K562 (cell line): ENCODE data around the gene FATE1. TPM values are rescaled to one million over a fixed set of nuclear protein-coding genes. Genes with fewer than 3 reads are reported as not detected.

Experiments
- ATAC-seq: fragments of 200-7000 bp; cut with Tn5 transposase; 3 replicates; pipeline ENCODE4 v1.9.1; 2020; ENCODE audit warnings: moderate library complexity
- BruUV-seq: library from RNA; stranded (reverse); fragments of 400-500 nt; replicated peaks from 2 replicates; lab custom pipeline; 2021; lab: Mats Ljungman, UMichigan
- CTCF ChIA-PET: fragments of 300-600 bp; formaldehyde crosslinking; extraction: SDS; loops from one replicate; lab custom pipeline; 2021; ENCODE audit warnings: low intra/inter-chr PET ratio; lab: Yijun Ruan, JAX
- POLR2A ChIA-PET: fragments of 300-600, 350-650 bp; sonication (Branson Sonifier 250); formaldehyde crosslinking; extraction: SDS; loops from one replicate; lab custom pipeline; 2021; ENCODE audit warnings: antibody characterized with exemption, inconsistent platforms; lab: Yijun Ruan, JAX
- DNase-seq, 4 experiments: peaks; one replicate each; pipeline versions ENCODE4 v3.0.0 to v3.0.0-alpha.2; 2011 to 2018; ENCODE audit warnings: low spot score in 3 of 4, mixed read lengths in 3 of 4; ENCODE audit errors: extremely low read depth in 1 of 4
- FAIRE-seq: peaks from 2 replicates; lab custom pipeline; 2011; peaks lifted over from hg19 to GRCh38; lab: Jason Lieb, UNC
- H2AFZ ChIP-seq: 2 replicates; pipeline ENCODE4 v1.6.0; 2011; ENCODE audit warnings: low read depth, low read length, control low read depth, inconsistent platforms
- H3K27ac ChIP-seq: fragments of 200-600 bp; 3 replicates; pipeline ENCODE4 v1.8.0; 2011; ENCODE audit warnings: low read depth, mild to moderate bottlenecking, control low read depth, inconsistent platforms, low read length, moderate library complexity, mixed read lengths; ENCODE audit errors: extremely low read depth
- H3K27me3 ChIP-seq, 2 experiments: fragments of 300-600 bp in 1 of 2; 2 replicates in 1 of 2; 3 replicates in 1 of 2; pipeline versions ENCODE4 v1.6.0 to v1.8.0; 2011; ENCODE audit warnings: inconsistent platforms in 2 of 2, low read length in 2 of 2, mild to moderate bottlenecking in 1 of 2, mixed read lengths in 1 of 2, moderate library complexity in 1 of 2; ENCODE audit not compliant: control insufficient read depth in 2 of 2, insufficient read depth in 2 of 2
- H3K36me3 ChIP-seq: fragments of 300-600 bp; 3 replicates; pipeline ENCODE4 v1.8.0; 2011; ENCODE audit warnings: mild to moderate bottlenecking, low read length, inconsistent platforms; ENCODE audit not compliant: control insufficient read depth, insufficient read depth
- H3K4me1 ChIP-seq, 2 experiments: fragments of 200-600 bp in 1 of 2; replicated peaks in 1 of 2; 2 replicates in 1 of 2; 3 replicates in 1 of 2; pipeline versions ENCODE4 v1.5.1 to v1.8.0; 2011; ENCODE audit warnings: inconsistent platforms in 2 of 2, low read length in 2 of 2, mild to moderate bottlenecking in 1 of 2, mixed read lengths in 1 of 2, moderate library complexity in 1 of 2; ENCODE audit not compliant: control insufficient read depth in 2 of 2, insufficient read depth in 2 of 2
- H3K4me2 ChIP-seq: 2 replicates; pipeline ENCODE4 v1.6.1; 2011; ENCODE audit warnings: low read length, control low read depth, inconsistent platforms, mixed read lengths; ENCODE audit not compliant: insufficient read depth
- H3K4me3 ChIP-seq: fragments of 200-600 bp; sonication (generic), shearing (Covaris generic); 2 replicates; pipeline ENCODE4 v1.5.1; 2016; ENCODE audit warnings: control low read depth, inconsistent platforms
- H3K79me2 ChIP-seq: fragments of 200-600 bp; 3 replicates; pipeline ENCODE4 v1.8.0; 2011; ENCODE audit warnings: low read length, inconsistent platforms; ENCODE audit not compliant: control insufficient read depth, insufficient read depth
- H3K9ac ChIP-seq, 2 experiments: 2 replicates each; pipeline versions ENCODE4 v1.6.0 to v1.6.1; 2011; ENCODE audit warnings: low read depth in 2 of 2, low read length in 2 of 2, control low read depth in 1 of 2, inconsistent platforms in 1 of 2, mild to moderate bottlenecking in 1 of 2, mixed read lengths in 1 of 2; ENCODE audit not compliant: insufficient read depth in 1 of 2
- H3K9me1 ChIP-seq: one replicate; pipeline ENCODE4 v1.6.0; 2011; ENCODE audit warnings: inconsistent platforms, mild to moderate bottlenecking, low read length, moderate library complexity; ENCODE audit not compliant: control insufficient read depth, insufficient read depth
- H3K9me3 ChIP-seq: replicated peaks from 2 replicates; pipeline ENCODE4 v1.5.1; 2011; ENCODE audit warnings: low read depth, low read length, inconsistent platforms; ENCODE audit not compliant: control insufficient read depth, insufficient read depth
- H4K20me1 ChIP-seq: replicated peaks from 2 replicates; pipeline ENCODE4 v1.6.1; 2011; ENCODE audit warnings: low read length, inconsistent platforms, mixed read lengths; ENCODE audit not compliant: control insufficient read depth, insufficient read depth
- ARNT ChIP-seq, 2 experiments: fragments of 450-650 bp; IDR thresholded peaks; 2 replicates each; pipeline ENCODE4 v1.6.1; 2016; ENCODE audit warnings: mild to moderate bottlenecking in 1 of 2
- CC2D1A ChIP-seq: fragments of 450-650 bp; IDR thresholded peaks from 2 replicates; pipeline ENCODE4 v1.6.1; 2017; ENCODE audit warnings: mild to moderate bottlenecking
- DNMT1 ChIP-seq: fragments of 450-650 bp; IDR thresholded peaks from 2 replicates; pipeline ENCODE4 v1.6.1; 2016; ENCODE audit warnings: antibody characterized with exemption, mild to moderate bottlenecking
- ETV1 ChIP-seq: fragments of 450-650 bp; conservative IDR thresholded peaks from 2 replicates; pipeline ENCODE4 v1.6.1; 2016; ENCODE audit warnings: missing genetic modification characterization, control low read depth, low read depth, missing compliant biosample characterization
- ILK ChIP-seq: fragments of 450-650 bp; IDR thresholded peaks from 2 replicates; pipeline ENCODE4 v1.6.1; 2016; ENCODE audit warnings: missing genetic modification characterization, low read depth, mild to moderate bottlenecking, missing compliant biosample characterization, moderate library complexity, borderline replicate concordance
- MYNN ChIP-seq, 2 experiments: sonication (generic); formaldehyde crosslinking in 1 of 2; IDR thresholded peaks; 2 replicates each; pipeline versions ENCODE4 v1.5.0 to v1.6.1; 2016 to 2020; ENCODE audit warnings: antibody characterized with exemption in 1 of 2, missing genetic modification reagents in 1 of 2
- NEUROD1 ChIP-seq: fragments of 150-350 bp; IDR thresholded peaks from 2 replicates; pipeline ENCODE4 v1.6.1; 2014; ENCODE audit warnings: borderline replicate concordance, low read length, low read depth; ENCODE audit not compliant: partially characterized antibody
- NR2C2 ChIP-seq, 2 experiments: fragments of 200-800 bp in 1 of 2; sonication (Bioruptor generic) in 1 of 2; sonication (generic) in 1 of 2; formaldehyde crosslinking in 1 of 2; IDR thresholded peaks; 2 replicates each; pipeline versions ENCODE4 v1.6.1 to v1.8.0; 2016 to 2022; ENCODE audit warnings: mild to moderate bottlenecking in 1 of 2, missing compliant biosample characterization in 1 of 2, missing genetic modification characterization in 1 of 2, missing genetic modification reagents in 1 of 2
- OTX1 ChIP-seq: fragments of 450-650 bp; formaldehyde crosslinking; IDR thresholded peaks from 2 replicates; pipeline ENCODE4 v1.4.0; 2022; ENCODE audit warnings: mild to moderate bottlenecking
- SMARCC2 ChIP-seq: fragments of 450-650 bp; IDR thresholded peaks from 2 replicates; pipeline ENCODE4 v1.6.1; 2017; ENCODE audit warnings: antibody characterized with exemption, moderate library complexity, mild to moderate bottlenecking, low read depth
- SP2 ChIP-seq: IDR thresholded peaks from 2 replicates; pipeline ENCODE4 v1.6.1; 2011; ENCODE audit warnings: mild to moderate bottlenecking, low read depth, low read length, moderate library complexity; ENCODE audit not compliant: poor library complexity, severe bottlenecking; ENCODE audit errors: extremely low read depth
- SRSF7 ChIP-seq: fragments of 200-400 bp; formaldehyde crosslinking; optimal IDR thresholded peaks from 2 replicates; pipeline ENCODE3; 2017; ENCODE audit warnings: mild to moderate bottlenecking, low read depth, low read length
- STAT6 ChIP-seq: sonication (generic); formaldehyde crosslinking; IDR thresholded peaks from 2 replicates; pipeline ENCODE4 v1.8.1; 2023; ENCODE audit warnings: mild to moderate bottlenecking, missing genetic modification reagents
- YY1 ChIP-seq, 3 experiments: IDR thresholded peaks; 2 replicates each; pipeline ENCODE4 v1.6.1; 2011; ENCODE audit warnings: low read length in 2 of 3, mild to moderate bottlenecking in 2 of 3, moderate library complexity in 2 of 3, borderline replicate concordance in 1 of 3, control low read depth in 1 of 3, low read depth in 1 of 3; ENCODE audit not compliant: insufficient read depth in 3 of 3, insufficient replicate concordance in 2 of 3, control insufficient read depth in 1 of 3, insufficient read length in 1 of 3; ENCODE audit errors: extremely low read depth in 1 of 3
- ZNF707 ChIP-seq: fragments of 250-450 bp; sonication (Bioruptor Pico); conservative IDR thresholded peaks from 2 replicates; pipeline ENCODE4 v1.8.0; 2022; ENCODE audit warnings: inconsistent platforms, mild to moderate bottlenecking, moderate library complexity
- ZNF77 ChIP-seq: fragments of 250-450 bp; sonication (Bioruptor Pico); IDR thresholded peaks from 2 replicates; pipeline ENCODE4 v1.5.0; 2020
- WGBS: fragments of 100-300 bp; shearing (Covaris generic); methylation state at CpG from one replicate; pipeline ENCODE4 v1.1.6; 2016; ENCODE audit warnings: low coverage, mixed read lengths; ENCODE audit not compliant: insufficient coverage; ENCODE audit errors: missing lambda C conversion rate; 5-methylcytosine and 5-hydroxymethylcytosine counted together
- in situ Hi-C: fragments of 300-500 bp; cut with MboI; formaldehyde crosslinking; loops from 4 replicates; pipeline ENCODE4 v1.15.0; 2018; ENCODE audit warnings: inconsistent platforms, mixed read lengths
- intact Hi-C: fragments of 100-400 bp; cut with micrococcal nuclease; formaldehyde crosslinking; loops from 2 replicates; pipeline ENCODE4 v1.14.2; 2022
- polyA plus RNA-seq, 8 experiments: library from polyadenylated mRNA; depleted of rRNA in 4 of 8; stranded (reverse) in 5 of 8; unstranded in 3 of 8; fragments of >200 nt; fragmentation: Nextera tagmentation in 2 of 8; fragmentation: Illumina TruSeq in 1 of 8; extraction: Ambion mirVana in 2 of 8; extraction: Trizol in 1 of 8; gene quantifications; 2 replicates each; pipeline versions ENCODE4 v1.2.1 to v1.2.3, GENCODE V29; 2011 to 2014; ENCODE audit warnings: inconsistent platforms in 1 of 8, missing spikeins in 1 of 8
- total RNA-seq, 7 experiments: library from RNA; depleted of rRNA in 6 of 7; stranded (reverse); fragments of >200 nt in 6 of 7; fragmentation: Illumina TruSeq in 2 of 7; extraction: Trizol in 2 of 7; gene quantifications; 2 replicates each; pipeline versions ENCODE4 v1.2.1 to v1.2.3, GENCODE V29; 2011 to 2021; ENCODE audit warnings: low replicate concordance in 1 of 7

Gene FATE1
- total and polyA plus RNA-seq, 9 of the 15 experiments (the other 6 are each of a cell fraction or from before 2014, with no cell fraction given): not detected

- POLR2A ChIA-PET: no interaction called here
- intact Hi-C loops: loop anchor here (10.0 kb wide), 1 partner anchor 1173 kb away; no protein-coding TSS in a partner anchor
- no peak overlapping the region for H2AFZ ChIP-seq
Observed at GRCh38 chrX:151741606-151742005, 25.8 kb downstream of the FATE1 start.

More at GRCh38 chrX:151741606-151742005, 25.8 kb downstream of the FATE1 start:
- TF ChIP-seq MYNN (IDR thresholded peaks at IDR 0.05): no peak
- TF ChIP-seq MYNN (CRISPR knock-in tag; IDR thresholded peaks at IDR 0.05): no peak
- TF ChIP-seq DNMT1: no peak
- no peak for TF ChIP-seq NEUROD1
- TF ChIP-seq ILK (tag): no peak
- TF ChIP-seq SRSF7: no peak
- TF ChIP-seq ARNT (IDR thresholded peaks at IDR 0.05): no peak
- TF ChIP-seq ETV1 (tag): no peak
- no peak for TF ChIP-seq SMARCC2
- TF ChIP-seq SP2: no peak
- TF ChIP-seq ZNF77: no peak
- no peak for TF ChIP-seq ZNF707 (CRISPR knock-in tag)
- no peak for TF ChIP-seq OTX1 (CRISPR knock-in tag)
- TF ChIP-seq CC2D1A: no peak
- TF ChIP-seq YY1 (IDR thresholded peaks at IDR 0.05; ENCODE audit: borderline replicate concordance in 1 of 3, control insufficient read depth in 1 of 3, extremely low read depth in 1 of 3, insufficient read depth in 3 of 3, insufficient read length in 1 of 3, insufficient replicate concordance in 2 of 3, low read depth in 1 of 3, low read length in 2 of 3): no peak
- TF ChIP-seq STAT6 (CRISPR knock-in tag): no peak
- no peak for TF ChIP-seq NR2C2 (CRISPR knock-in tag; IDR thresholded peaks at IDR 0.05)
- no peak for TF ChIP-seq NR2C2 (tag; IDR thresholded peaks at IDR 0.05)
- no peak overlapping the region for H3K4me2 ChIP-seq
- no peak overlapping the region for H3K4me3 ChIP-seq
- no peak overlapping the region for H3K9ac ChIP-seq
- H3K27ac ChIP-seq: no peak overlapping the region
- CTCF ChIA-PET: no interaction called here
- no peaks in the 10 kb centered on the region for H3K9me3 ChIP-seq
- in situ Hi-C loops: no loop called here
- no peak for FAIRE-seq
- DNase-seq: no peak
- H3K79me2 ChIP-seq: no peaks in the 10 kb centered on the region
- H3K36me3 ChIP-seq: no peaks in the 10 kb centered on the region
- H3K9me1 ChIP-seq: no peaks in the 10 kb centered on the region
- H4K20me1 ChIP-seq: no peaks in the 10 kb centered on the region
- peaks cover 2 to 48% of the 10 kb centered on the region in 2 experiments; a peak in 4 of 5 replicates for H3K27me3 ChIP-seq
- H3K4me1 ChIP-seq: no peaks in the 10 kb centered on the region
- no TSS peak for BruUV-seq
- no peak for ATAC-seq
- WGBS: 0% methylated on average over 3 of the region's 4 CpGs
